Superior temporal gyrus (tissue), 1 donor: Measurements from ENCODE around the gene DBN1.
"Not testable (repeated sequence)": the region's sequence is repeated elsewhere in the genome, so short reads cannot be mapped to it uniquely, and the experiment has no call there.

Experiments used
- DNase-seq: peaks from one replicate; pipeline ENCODE4 v3.0.0-alpha.2; 2016; ENCODE audit errors: extremely low spot score

The DBN1 gene

DNA sequence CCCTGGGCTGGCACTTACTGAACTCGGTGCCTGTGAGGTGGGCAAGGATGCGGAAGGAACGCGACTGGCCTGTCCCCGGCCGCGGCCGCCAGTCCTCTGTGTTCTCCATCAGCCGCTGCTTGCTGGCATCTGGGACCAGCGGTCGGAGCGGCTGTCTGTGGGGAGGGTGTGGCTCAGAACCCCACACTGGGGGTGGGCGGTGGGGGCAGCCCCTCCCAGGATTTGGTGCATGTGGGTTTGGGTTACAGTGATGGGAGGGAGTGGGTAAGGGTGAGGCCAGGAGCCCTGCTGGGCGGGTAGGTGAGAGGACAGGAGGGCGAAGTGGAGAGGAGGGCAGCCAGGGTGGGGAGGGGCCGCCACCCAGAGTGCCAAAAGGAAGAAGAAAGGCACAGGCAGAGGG lies 17.6 kb upstream of the DBN1 start:
- DNase-seq = no peak

DNA sequence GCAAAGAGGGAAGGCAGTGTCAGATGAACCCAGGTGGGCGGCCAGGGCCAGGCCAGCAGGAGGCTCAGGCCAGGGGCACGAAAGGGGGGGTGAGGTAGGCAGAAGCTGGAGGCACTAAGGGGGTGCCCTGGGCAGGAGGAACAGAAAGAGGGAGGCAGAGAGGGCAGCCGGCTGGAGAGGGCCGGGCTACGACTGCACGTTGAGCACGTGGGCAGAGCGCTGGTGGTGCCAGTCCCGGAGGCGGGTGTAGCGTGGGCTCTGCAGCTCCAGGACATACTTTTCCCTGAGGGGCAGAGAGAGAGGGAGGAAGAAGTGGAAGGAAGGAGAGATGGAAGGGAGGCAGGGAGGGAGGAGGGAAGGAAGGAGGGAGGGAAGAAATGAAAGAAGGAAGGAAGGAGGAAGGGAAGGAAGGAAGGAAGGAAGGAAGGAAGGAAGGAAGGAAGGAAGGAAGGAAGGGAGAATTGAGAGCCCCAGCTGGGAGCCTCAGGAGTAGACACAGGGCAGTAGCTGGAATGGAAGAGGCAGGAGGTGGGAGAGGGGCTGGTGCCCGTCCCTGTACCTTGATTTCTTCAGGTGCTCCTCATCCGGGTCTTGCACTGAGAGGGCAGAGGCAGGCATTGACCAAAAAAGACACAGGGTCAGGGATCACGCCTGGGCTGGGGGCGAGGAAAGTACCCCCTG lies 17.0 kb upstream of the DBN1 start:
- DNase-seq = no peak

DNA sequence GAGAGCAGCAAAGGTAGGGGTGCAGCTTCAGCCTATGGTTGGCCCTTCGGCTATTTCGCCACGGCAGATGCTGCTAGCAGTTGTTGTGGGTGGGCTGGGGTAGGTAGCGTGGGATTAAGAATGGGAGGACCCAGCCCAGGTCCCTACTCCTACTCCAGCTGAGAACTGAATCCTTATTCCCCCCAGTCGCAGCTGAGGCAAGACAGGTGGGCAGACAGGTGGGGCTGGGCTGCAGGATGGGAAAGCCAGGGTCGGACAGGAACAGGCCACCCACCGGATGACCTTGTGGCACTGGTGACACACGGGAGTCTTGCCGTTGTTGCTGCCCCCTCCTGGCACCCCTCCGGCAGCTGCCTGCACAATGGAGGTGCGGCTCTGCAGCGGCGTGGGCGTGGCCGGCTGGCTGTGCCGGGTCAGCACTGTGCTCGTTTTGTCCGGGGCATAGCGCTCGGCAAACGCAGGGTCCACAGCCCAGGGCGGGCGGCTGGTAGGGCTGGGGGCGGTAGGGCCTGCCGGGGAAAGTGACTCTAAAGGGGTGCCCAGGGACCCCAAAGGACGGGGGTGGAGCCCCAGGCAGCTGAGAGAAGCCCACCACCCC lies 15.8 kb upstream of the DBN1 start:
- DNase-seq = no peak

DNA sequence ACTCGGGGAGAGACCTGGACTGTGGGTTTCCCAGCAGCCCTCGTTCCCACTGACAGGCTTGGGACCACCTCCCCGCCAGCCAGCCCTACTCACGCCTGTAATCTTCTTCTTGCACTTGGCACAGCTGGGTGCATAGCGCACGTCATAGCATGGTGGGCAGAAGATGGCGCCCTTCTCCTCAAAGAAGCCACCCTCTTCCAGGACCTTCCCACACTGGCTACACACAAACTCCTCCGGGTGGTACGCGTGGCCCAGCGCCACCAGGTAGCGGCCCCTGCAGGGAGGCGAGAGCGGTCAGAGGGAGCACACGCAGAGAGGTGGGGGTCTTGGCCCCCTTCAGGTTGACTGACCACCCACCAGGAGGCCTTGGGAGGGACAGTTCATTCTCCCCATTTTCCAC lies 14.5 kb upstream of the DBN1 start:
- no peak for DNase-seq

DNA sequence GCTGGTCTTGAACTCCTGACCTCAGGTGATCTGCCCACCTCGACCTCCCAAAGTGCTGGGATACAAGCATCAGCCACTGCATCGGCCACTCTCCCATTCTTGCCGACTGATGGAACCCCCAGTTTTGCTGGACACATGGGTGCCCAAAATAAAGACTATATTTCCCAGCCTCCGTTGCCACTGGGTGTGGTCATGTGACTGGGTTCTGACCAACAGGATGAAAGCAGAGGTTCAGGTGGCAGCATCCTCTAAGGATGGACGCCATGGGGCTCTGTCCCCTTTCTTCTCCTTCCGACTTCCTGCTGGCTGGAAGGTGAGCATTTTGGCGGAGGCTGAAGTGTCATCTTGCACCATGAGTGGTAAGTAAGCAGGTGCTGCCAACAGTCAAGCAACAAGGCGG lies 13.7 kb upstream of the DBN1 start:
- no peak for DNase-seq

DNA sequence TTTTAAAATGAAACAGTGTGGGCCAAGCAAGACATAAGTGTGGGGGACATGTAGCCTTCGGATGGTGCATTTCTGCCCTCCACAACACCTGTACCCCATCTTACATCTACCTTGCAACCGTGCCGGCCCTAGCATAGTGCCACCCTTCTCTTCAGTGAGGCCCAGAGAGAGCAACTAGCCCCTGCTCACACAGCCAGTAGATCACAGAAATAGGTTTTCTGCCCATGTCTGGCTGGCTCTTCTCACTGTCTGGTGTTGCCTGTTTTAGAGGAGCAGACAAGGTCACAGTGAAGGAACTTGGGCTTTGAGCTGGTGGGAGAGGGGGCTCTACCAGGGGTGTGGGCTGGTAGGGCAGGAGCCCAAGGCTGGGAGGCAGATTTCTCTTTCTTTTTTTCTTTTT lies 12.8 kb upstream of the DBN1 start:
- no peak for DNase-seq

DNA sequence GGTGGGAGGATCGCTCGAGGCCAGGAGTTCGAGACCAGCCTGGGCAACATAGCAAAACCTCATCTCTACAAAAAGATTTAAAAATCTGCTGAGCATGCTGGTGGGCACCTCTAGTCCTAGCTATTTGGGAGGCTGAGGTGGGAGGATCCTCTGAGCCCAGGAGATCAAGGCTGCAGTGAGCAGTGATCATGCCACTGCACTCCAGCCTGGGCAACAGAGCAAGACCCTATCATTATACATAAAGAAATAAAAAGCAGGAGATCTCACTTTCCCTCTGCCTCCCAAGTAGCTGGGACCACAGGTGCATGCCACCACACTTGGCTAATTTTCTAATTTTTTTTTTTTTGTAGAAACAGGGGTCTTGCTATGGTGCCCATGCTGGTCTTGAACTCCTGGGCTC lies 12.3 kb upstream of the DBN1 start:
- DNase-seq = not testable (repeated sequence)

DNA sequence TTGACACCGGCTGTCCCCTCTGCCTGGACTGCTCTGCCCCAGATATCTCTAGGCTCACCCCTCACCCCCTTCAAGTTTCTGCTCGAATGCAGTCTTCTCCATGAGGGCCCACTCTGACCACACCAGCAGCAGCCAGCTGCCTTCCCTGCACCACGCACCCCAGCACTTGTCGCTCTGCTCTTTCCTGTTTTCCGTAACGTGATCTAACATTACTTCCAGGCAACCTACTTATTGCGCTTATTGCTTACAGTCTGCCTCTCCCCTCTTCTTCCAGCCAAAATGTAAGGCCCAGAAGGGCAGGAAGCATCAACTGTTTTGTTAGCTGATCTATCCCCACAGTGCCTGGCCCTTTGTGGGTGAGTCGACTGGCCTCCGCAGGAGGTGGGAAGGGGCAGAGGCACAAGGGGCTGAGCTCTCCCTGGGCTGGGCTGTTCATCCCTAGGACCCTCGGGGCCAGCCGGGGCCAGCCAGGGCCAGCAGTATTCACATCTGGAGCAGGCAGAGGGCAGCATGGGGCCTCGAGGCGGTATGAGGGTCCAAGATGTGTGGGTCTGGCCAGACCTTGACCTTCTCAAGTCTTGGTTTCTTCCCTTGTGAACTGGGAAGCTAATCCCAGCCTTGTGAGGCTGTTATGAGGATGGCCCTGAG lies 11.6 kb upstream of the DBN1 start:
- DNase-seq = no peak

DNA sequence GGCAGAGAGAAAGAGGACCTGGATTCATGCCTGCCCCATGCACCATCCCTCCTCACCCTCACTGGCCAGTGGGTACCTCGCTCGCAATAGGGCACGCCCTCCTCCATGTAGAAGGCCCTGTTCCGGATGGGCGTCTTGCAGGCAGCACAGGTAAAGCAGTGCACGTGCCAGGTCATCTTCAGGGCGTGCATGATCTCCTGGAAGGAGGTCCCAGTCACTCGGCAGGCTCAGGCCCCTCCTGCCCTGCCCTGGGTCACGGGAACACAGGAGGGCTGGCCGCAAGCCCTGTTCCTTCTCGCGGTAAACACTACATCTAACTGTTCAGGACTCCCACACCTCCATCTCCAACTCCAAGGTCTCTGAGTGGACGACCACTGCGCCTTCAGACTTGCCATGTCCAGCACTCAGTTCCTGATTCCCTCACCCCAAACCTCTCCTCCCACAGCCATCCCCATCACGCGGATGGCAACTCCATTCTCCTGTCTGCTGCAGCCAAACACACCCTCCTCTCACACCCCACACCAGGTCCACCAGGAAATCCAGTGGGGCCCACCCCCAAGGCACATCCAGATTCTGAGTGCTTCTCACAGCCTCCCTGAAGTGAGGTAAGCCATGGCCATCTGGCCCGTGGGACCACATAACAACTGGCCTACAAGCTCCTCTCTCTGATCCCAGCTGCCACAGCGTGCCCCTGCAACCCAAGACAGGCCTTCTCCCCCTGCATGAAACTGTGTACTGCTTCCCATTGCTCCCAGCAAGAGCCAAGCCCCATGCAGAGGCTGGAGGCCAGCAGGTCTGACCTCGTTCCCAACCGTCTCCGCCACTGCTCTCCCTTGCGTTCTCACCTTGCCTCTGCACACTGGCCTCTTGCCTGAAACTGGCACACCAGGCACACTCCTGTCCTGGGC lies 10.8 kb upstream of the DBN1 start:
- no peak for DNase-seq

DNA sequence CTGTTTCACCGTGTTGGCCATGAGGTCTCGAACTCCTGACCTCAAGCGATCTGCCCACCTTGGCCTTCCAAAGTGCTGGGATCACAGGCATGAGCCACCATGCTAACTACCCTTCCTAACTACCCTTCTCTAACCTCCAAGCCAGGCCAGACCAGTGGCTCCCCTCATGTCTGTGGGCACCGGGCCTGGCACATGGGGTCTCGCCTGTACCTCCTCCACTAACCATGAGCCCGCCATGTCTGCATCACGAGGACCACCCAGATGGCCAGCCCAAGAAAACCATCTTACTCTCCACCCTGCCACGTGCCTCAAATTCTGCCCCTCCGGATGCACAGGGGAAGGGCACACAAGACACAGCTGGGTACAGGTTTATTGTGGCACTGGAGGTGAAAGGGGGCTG lies 9.6 kb upstream of the DBN1 start:
- DNase-seq = no peak

DNA sequence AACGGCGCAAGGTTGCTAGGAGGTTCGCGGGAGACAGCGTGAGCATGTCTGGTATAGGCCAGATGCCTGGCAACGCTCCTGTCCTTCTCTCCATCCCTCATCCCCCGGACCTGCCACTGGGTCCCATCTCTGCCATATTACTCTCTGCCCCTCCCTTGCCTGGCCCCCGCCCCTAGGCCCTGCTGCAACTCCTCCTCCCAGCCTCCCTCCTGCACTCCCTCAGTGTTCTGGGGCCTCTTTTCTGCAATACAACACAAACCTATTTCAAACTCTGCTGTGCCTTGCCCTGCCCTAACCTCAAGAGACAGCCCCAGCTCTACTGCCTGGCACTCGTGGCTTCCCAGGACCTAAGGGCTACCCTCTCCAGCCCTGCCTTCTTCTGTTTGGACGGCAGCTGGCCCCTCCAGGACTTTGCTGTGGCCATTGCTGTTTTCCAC lies 8.9 kb upstream of the DBN1 start:
- no peak for DNase-seq

DNA sequence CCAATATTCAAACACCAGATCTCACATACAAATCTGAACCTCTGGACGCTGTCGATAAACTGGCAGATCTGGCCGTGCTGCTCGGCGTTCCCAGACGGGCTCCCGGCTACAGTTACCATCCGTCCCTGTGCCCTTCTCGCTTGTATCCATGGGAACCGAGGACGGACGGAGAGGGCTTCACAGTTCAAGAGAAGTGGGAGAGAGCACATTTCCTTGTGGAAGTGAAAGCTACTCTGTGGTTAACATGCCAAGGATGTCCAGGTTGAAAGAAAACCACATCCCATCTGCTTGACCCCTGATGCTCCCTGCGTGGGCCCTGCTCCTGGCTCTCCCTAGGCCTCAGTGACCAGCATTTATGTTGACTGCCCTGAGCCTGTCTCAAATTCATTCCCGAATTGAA lies 6.3 kb upstream of the DBN1 start:
- DNase-seq = no peak

DNA sequence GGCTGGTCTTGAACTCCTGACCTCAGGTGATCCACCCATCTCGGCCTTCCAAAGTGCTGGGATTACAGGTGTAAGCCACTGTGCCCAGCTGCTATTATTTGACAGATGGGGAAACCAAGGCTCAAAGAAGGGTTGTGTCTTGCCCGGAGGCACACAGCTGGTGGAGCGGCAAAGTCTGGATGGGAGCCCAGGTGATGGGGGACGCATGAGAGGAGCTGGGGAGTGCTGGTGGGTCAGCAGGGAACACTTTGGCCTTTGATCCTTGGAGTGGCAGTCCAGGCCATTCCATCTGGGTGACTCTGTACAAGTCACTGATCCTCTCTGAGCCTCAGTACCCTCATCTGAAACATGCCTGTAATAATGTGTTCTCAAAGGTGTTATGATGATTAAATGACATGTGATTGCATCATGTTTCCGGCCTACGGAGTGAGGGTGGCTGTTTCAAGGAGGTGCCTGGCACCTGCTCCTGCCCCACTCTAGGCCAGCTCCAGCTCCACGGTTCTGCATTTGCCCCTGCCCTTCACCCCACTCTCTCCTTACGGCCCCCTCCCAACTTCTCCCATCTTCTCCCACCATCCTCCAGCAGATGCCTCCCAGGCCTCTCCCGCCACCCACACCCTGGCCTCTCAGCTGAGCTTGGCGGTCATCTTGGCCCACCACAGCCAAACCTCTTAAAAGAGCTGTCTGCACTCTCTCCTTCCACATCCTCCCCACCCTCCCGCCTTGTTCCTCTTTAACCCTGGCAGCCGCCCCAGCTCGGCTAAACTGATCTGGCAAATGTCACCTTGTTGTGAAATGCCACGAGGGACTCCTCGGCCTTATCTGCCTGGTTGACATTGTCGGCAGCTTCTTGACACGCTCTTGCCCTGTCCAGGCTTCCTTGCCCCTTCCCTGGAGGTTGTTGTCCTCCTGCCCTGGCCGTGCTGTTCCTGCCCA lies 5.5 kb upstream of the DBN1 start:
- no peak for DNase-seq

DNA sequence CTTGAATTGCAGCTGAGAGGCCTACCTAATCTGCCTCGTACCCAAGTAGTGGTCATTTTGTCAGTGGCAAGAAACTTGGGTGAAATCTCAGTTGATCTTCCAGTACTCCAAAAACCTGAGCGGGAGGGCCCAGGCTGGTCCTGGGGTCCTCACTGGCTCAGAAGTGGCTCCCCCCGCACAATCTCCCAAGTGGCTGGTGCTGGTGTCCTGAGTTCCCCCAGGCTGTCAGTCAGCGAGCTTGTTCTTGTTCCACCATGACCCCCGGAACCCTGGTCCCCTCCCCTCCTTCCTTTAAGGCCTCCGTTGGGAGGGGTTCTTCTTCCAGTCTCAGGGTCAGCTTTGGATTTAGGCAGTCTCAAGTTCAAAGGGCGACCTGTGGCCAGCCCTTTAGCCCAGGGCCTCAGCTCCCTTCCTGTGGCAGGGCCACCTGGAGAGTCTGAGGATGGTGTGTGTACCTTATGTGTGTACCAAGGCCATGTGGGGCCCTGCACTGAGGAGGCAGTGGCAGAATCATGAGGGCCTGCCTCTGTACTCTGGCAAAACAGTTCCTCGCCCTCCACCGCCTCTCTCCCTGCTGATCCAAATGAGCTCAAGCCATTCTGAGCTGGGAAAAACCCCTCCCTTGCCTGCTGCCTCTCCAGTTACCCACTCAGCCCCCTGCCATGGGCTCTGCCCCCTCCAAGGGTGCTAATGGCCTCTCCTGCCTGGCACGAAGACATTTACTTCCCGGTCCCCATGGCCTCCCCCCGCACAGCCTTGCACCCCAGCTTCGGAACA lies 4.5 kb upstream of the DBN1 start:
- no peak for DNase-seq

DNA sequence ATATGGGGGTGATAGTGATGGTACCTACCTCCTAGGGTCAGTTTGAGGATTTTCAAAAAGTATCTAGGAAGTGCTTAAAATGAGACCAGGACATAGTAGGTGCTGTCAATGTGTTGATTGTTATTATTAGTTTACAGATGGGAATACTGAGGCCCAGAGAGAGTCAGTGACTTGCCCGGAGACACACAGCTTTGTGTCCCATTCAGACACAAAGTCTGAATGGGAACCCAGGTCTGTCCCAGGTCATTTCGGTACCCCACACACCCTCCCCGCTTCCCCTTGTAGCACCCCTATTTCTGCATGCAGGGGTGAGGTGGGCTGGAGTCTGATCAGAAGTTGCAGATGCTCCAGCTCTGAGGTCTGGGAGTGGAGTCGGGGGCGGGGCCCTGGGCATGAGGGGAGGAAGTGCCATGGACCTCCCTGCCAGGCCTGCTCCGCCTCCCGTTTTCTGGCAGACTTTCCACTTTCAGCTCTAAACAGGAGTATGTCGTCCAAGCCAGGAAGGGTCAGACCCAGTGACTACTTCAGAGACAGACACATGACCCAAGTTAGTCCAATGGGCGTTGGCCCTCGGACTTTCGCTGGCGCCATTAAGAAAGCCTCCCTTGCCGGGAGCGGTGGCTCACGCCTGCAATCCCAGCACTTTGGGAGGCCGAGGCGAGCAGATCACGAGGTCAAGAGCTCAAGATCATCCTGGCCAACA lies 3.2 kb upstream of the DBN1 start:
- no peak for DNase-seq

DNA sequence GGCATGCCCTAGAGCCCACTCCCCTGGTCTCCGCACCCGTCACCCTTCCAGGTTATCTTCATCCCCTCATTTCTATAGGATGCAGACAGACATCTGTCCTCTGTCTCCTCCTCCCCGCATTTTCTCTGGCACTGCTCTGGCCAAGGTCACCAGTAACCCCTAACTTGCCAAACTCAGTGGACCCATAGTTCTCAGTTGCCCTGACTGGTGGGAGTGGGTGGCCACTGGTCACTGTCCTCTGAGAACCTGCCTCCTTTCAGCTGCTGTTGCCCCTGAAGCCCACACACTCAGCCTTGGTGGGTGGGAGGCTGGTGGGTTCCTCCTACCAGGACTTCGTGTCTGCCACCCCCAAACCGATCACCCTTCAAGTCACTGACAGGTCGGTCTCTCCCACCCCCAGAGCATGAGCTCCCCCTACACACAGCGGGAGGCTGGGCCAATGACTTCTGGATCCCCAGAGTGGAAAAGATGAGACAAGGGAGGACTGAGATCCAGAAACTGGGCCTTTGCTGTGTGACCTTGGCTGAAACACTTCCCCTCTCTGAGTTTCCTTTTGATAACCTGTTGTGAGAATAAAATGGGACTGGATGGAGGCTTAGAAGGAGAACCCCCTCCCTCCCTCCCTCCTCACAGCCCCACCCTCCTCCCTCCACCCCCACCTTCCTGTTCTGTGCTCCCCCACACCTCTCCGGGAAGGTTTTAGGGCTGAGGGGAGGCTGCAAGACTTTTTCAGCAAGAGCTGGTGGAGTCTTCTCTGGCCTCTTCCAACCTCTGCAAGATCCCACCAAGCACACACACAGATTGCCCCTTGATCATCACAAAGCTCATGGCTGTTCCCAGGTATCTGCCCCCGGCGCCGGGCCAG lies 2.4 kb upstream of the DBN1 start:
- no peak for DNase-seq

DNA sequence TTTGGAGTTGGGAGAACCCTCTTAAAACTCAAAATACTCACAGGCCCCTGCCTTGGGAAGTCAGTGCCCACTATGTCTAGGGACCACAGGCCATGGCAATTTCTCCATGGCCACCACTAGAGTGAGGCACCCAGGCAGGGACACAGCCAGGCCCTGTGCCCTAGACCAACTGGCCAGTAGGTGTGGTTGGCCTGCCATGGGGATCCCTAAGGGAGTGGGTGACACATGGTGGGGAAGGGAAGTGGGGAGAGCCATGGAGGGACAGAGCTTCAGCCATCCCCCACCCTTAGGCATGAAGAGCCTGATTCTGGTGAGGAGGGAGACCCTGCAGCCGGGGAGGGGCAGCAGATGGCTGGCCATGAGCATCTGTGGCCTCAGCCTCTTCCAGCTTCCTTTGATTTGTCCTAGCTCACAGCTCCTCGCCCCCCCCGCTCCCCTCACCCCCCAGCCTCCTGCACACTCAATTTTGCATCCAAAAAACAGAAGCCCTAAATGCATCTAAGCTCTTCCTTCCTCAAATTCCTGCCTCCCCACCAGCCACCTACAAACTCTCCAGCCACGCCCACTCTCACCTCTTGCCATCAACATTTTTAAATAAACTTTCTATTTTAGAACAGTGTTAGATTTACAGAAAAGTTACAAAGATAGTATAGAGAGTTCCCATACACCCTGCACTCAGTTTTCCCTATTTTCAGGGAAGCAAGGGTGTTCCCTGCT lies 1.6 kb upstream of the DBN1 start:
- no peak for DNase-seq

DNA sequence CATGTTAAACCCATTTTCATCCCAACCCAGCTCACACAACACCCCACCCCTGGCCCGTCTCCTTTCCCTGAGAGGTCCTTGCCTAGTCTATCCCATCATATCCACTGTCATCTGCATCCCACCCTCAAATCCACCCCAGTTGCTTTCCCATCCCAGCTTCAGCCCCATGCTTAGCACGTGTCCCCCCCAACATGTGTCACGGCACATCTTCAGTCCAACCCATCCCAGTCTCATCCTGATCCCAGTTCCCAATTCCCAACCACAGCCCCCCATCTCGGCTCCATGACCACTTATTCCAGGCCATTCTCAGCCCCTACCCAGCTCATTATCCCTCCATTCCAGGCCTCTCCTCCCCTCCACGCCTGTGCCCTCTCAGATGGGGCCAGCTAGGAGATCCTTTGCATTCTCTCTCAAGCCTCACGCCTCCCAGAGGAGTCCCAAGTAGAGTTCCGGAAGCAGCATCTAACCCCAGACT lies 605 bp upstream of the DBN1 start:
- no peak for DNase-seq
